Left lung (tissue), 10 donors: ENCODE data around the gene AZGP1. TPM values are rescaled to one million over a fixed set of nuclear protein-coding genes. Genes with fewer than 3 reads are reported as not detected.
"Not testable (repeated sequence)": the region's sequence is repeated elsewhere in the genome, so short reads cannot be mapped to it uniquely, and the experiment has no call there.

ENCODE experiments used
- ATAC-seq: fragments of 200-7000 bp; cut with Tn5 transposase; one replicate; pipeline ENCODE4 v1.9.1; 2020; ENCODE audit warnings: moderate library complexity
- DNase-seq, 4 donors: peaks; one replicate each; pipeline ENCODE4 v3.0.0-alpha.2; 2013 to 2020
- H3K27ac ChIP-seq, 2 donors: fragments of 200-600 bp; sonication (generic) in 1 of 2; one replicate each; pipeline versions ENCODE4 v1.5.0 to v1.8.0; 2020 to 2021
- H3K27me3 ChIP-seq, 2 donors: fragments of 200-600 bp; sonication (generic) in 1 of 2; one replicate each; pipeline versions ENCODE4 v1.5.0 to v1.8.0; 2020 to 2021
- H3K36me3 ChIP-seq, 2 donors: fragments of 200-600 bp; sonication (generic) in 1 of 2; one replicate each; pipeline versions ENCODE4 v1.5.0 to v1.8.0; 2020 to 2021
- H3K4me1 ChIP-seq, 2 donors: fragments of 200-600 bp; one replicate each; pipeline ENCODE4 v1.8.0; 2021
- H3K4me3 ChIP-seq, 2 donors: fragments of 200-600 bp; sonication (generic) in 1 of 2; one replicate each; pipeline versions ENCODE4 v1.5.0 to v1.8.0; 2020 to 2021; ENCODE audit warnings: mild to moderate bottlenecking in 1 of 2
- H3K9me3 ChIP-seq, 2 donors: fragments of 200-600 bp; sonication (generic) in 1 of 2; one replicate each; pipeline versions ENCODE4 v1.5.0 to v1.8.0; 2020 to 2021
- CTCF ChIP-seq, 2 donors: fragments of 200-600 bp; sonication (generic) in 1 of 2; IDR thresholded peaks; one replicate each; pipeline versions ENCODE4 v1.5.0 to v1.8.0; 2021; ENCODE audit warnings: antibody characterized with exemption in 2 of 2
- intact Hi-C, 2 donors: fragments of 100-400 bp; cut with DNase I; formaldehyde crosslinking; loops; one replicate each; pipeline versions ENCODE4 v1.11.2 to v1.14.2; 2022
- polyA plus RNA-seq, 6 donors: library from polyadenylated mRNA; unstranded; fragments of 120-200 nt; gene quantifications; one replicate each; pipeline ENCODE4 v1.2.1, GENCODE V29; 2013; ENCODE audit not compliant: insufficient read length in 6 of 6
- total RNA-seq, 2 donors: library from RNA; stranded (reverse); fragmentation: NEBNext Ultra II Directional; extraction: Animal tissue kit (Norgen Biotek cat#: 25700); gene quantifications; one replicate each; pipeline ENCODE4 v1.2.1, GENCODE V29; 2021
- donor health status: DM: no; HTN: yes; CAD: no.
- donor health status: DM: no; HTN: no; CAD: no.

The AZGP1 gene
- total and polyA plus RNA-seq, 8 donors: 0.29 to 110 (median 1.2) TPM

DNA sequence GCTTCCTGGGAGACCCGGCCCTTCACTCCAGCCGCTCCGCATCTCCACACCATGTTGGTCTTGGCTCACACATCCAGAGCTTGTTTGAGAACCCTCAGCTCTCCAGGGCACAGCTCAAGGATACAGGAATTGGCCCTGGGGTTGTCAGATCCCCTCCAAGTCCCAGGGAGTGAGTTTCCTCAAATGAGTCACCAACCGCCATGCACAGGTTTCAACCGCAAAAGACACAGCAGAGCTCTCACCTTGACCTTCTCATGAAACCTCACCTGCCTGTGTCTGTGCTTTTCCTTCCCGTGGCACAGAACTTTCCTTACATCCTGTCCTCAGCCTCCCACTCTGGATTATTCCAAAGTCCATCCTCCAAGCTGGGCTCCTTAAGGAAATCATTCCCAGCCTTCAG lies 20.6 kb downstream of the AZGP1 start:
- TF ChIP-seq CTCF (IDR thresholded peaks at IDR 0.05): no peak
- H3K36me3 ChIP-seq: no peaks in the 10 kb centered on the region
- DNase-seq: no peak
- no peak overlapping the region for H3K27ac ChIP-seq
- H3K4me1 ChIP-seq: peaks cover 0 to 13% of the 10 kb centered on the region in 2 donors
- H3K9me3 ChIP-seq: peaks cover 0 to 5% of the 10 kb centered on the region in 2 donors
- no peak overlapping the region for H3K4me3 ChIP-seq
- peaks cover 5 to 28% of the 10 kb centered on the region in 2 donors for H3K27me3 ChIP-seq
- no peak for ATAC-seq
- intact Hi-C loops: no loop called here

DNA sequence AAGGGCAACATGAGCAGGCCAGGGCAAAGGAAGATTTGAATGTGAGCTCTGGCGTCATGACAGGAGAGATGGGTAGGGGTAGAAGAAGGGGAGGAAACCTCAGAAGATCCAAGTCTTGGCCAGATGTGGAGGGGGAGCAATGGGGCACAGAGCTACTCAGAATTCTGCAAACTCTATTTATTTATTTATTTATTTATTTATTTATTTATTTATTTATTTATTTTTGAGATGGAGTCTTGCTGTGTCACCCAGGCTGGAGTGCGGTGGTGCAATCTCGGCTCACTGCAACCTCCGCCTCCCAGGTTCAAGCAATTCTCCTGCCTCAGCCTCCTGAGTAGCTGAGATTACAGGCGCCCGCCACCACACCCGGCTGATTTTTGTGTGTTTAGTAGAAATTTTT lies 21.2 kb downstream of the AZGP1 start:
- H3K9me3 ChIP-seq, intact Hi-C loops, H3K36me3 ChIP-seq, DNase-seq, ATAC-seq, H3K27ac ChIP-seq, H3K4me3 ChIP-seq: not testable (repeated sequence)
- H3K4me1 ChIP-seq: peaks cover 0 to 13% of the 10 kb centered on the region in 2 donors
- peaks cover 5 to 22% of the 10 kb centered on the region in 2 donors for H3K27me3 ChIP-seq

DNA sequence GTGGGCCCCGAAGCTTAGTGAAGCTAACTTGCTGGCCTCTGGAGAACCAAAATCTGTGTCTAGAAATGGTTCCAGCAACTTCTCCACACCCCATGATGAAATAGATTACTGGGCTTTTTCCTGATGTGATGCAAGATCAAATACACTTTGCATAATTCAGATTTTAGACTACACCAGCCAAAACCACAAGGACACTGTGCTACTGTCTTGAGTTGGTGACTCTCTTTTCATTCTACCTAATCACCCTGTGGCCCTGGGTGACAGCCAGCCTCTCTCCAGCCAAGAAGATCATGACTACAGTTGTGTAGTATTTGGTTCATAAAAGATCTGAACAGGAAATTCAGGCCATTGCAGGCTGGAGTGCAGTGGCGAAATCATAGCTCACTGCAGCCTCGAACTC lies 22.2 kb downstream of the AZGP1 start:
- H3K27ac ChIP-seq: peak overlapping the region; percentile 59 to 70
- DNase-seq (peak in 1 of 4 donors; percentile 69), ATAC-seq (peak; percentile 83)
- TF ChIP-seq CTCF (IDR thresholded peaks at IDR 0.05): no peak
- peaks cover 0 to 5% of the 10 kb centered on the region in 2 donors for H3K9me3 ChIP-seq
- intact Hi-C loops: no loop called here
- peaks cover 0 to 13% of the 10 kb centered on the region in 2 donors for H3K4me1 ChIP-seq
- no peaks in the 10 kb centered on the region for H3K36me3 ChIP-seq
- H3K4me3 ChIP-seq: no peak overlapping the region
- peaks cover 4 to 14% of the 10 kb centered on the region in 2 donors for H3K27me3 ChIP-seq

- peak; percentile 52 for ATAC-seq
- H3K4me3 ChIP-seq, H3K9me3 ChIP-seq, H3K27me3 ChIP-seq, intact Hi-C loops, H3K36me3 ChIP-seq, DNase-seq: not testable (repeated sequence)
- Histone ChIP-seq H3K27ac (peak overlapping the region in 1 of 2 donors; percentile 70), H3K4me1 (peaks cover 0 to 13% of the 10 kb centered on the region in 2 donors)
Measured at GRCh38 chr7:99952649-99953048, 23.2 kb downstream of the AZGP1 start.

DNA sequence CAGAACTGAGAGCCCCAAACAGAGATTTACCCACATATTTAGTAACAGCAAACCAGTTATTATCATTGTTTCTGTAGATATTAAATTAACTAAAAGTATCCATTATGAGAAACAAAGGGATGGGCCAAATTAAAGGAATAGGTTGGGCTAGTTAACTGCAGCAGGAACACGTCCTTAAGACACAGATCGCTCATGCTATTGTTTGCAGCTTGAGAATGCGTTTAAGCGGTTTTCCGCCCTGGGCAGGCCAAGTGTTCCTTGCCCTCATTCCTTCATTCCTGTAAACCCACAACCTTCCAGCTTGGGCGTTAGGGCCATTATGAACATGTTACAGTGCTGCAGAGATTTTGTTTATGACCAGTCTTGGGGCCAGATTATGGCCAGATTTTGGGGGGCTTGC lies 25.0 kb downstream of the AZGP1 start:
- H3K36me3 ChIP-seq, H3K9me3 ChIP-seq, ATAC-seq, H3K27me3 ChIP-seq, intact Hi-C loops, DNase-seq, H3K4me3 ChIP-seq, H3K27ac ChIP-seq: not testable (repeated sequence)
- peaks cover 0 to 13% of the 10 kb centered on the region in 2 donors for H3K4me1 ChIP-seq

GRCh38 chr7:99949645-99950228 lies 26.1 kb downstream of the AZGP1 start:
- ATAC-seq (no peak), DNase-seq (peak in 1 of 4 donors; percentile 13)
- peaks cover 0 to 13% of the 10 kb centered on the region in 2 donors for H3K4me1 ChIP-seq
- H3K36me3 ChIP-seq: no peaks in the 10 kb centered on the region
- H3K27me3 ChIP-seq: no peaks in the 10 kb centered on the region
- peaks cover 0 to 5% of the 10 kb centered on the region in 2 donors for H3K9me3 ChIP-seq
- TF ChIP-seq CTCF (IDR thresholded peaks at IDR 0.05): peak in 1 of 2 donors; percentile 23
- H3K27ac ChIP-seq: no peak overlapping the region
- intact Hi-C loops: no loop called here
- no peak overlapping the region for H3K4me3 ChIP-seq

- no peak for ATAC-seq
- H3K27ac ChIP-seq: no peak overlapping the region
- H3K27me3 ChIP-seq: no peaks in the 10 kb centered on the region
- H3K9me3 ChIP-seq: peaks cover 0 to 5% of the 10 kb centered on the region in 2 donors
- DNase-seq: no peak
- TF ChIP-seq CTCF (IDR thresholded peaks at IDR 0.05): no peak
- intact Hi-C loops: no loop called here
- H3K4me1 ChIP-seq: no peaks in the 10 kb centered on the region
- no peaks in the 10 kb centered on the region for H3K36me3 ChIP-seq
- no peak overlapping the region for H3K4me3 ChIP-seq
Measured at GRCh38 chr7:99947608-99948007, 28.2 kb downstream of the AZGP1 start.
